ENCODE results near the gene OR4C3. TPM values are rescaled to one million over a fixed set of nuclear protein-coding genes. Genes with fewer than 3 reads are reported as not detected.

OR4C3 gene
- total and polyA plus RNA-seq, 9 of the 15 experiments (the other 6 are each of a cell fraction or from before 2014, with no cell fraction given): not detected

DNA sequence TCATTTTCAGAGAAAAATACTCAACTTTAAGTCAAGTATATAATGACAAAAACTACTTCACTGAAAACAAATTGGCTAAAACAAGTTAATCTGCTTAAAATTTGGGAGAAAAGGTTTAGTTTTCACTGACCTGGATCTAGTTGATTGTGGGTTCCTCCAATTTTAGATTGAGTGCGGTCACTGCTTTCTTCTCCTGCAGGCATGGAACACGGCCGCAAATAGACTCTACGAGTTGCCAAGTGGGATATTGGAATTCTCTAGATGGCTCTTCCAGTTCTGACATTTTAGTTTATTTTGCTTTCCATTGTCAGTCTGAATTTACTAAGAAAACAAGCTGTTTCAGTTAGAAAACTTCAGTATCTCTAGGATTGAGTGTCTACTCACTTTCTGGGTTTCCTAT is 29.3 kb downstream of the OR4C3 start:
- H3K4me3 ChIP-seq: no peak overlapping the region
- no peak overlapping the region for H2AFZ ChIP-seq (ENCODE audit: low read depth, low read length)
- FAIRE-seq (no peak), ATAC-seq (no peak), DNase-seq (ENCODE audit: extremely low read depth in 1 of 4, low spot score in 3 of 4) (no peak)
- POLR2A ChIA-PET: no interaction called here
- CTCF ChIA-PET (ENCODE audit: low intra/inter-chr PET ratio): no interaction called here
- no peak overlapping the region for H3K27ac ChIP-seq (ENCODE audit: extremely low read depth, low read depth, low read length)
- no peaks in the 10 kb centered on the region for H3K36me3 ChIP-seq (ENCODE audit: control insufficient read depth, insufficient read depth, low read length)
- no peaks in the 10 kb centered on the region for H3K9me1 ChIP-seq (ENCODE audit: control insufficient read depth, insufficient read depth, low read length)
- 7% methylated on average over 4 of the region's 4 CpGs for WGBS (ENCODE audit: insufficient coverage, low coverage, missing lambda C conversion rate)
- intact Hi-C loops (cut with micrococcal nuclease) (no loop called here), in situ Hi-C loops (cut with MboI) (no loop called here)
- H3K79me2 ChIP-seq (ENCODE audit: control insufficient read depth, insufficient read depth, low read length): no peaks in the 10 kb centered on the region
- no peak for TF ChIP-seq EWSR1 (IDR thresholded peaks at IDR 0.05; ENCODE audit: borderline replicate concordance, low read depth, partially characterized antibody)
- no peak for TF ChIP-seq ZBTB2 (IDR thresholded peaks at IDR 0.05)
- TF ChIP-seq ADNP (tag; IDR thresholded peaks at IDR 0.05): no peak
- TF ChIP-seq TEAD1 (CRISPR knock-in tag; IDR thresholded peaks at IDR 0.05): no peak
- TF ChIP-seq PCBP2 (IDR thresholded peaks at IDR 0.05; ENCODE audit: low read depth, low read length, poor library complexity, severe bottlenecking): no peak
- TF ChIP-seq MTA2 (IDR thresholded peaks at IDR 0.05; ENCODE audit: low read depth): no peak
- TF ChIP-seq NR2C2 (CRISPR knock-in tag; IDR thresholded peaks at IDR 0.05): no peak
- no peak for TF ChIP-seq NR2C2 (tag; IDR thresholded peaks at IDR 0.05)
- TF ChIP-seq ZNF75A (CRISPR knock-in tag; IDR thresholded peaks at IDR 0.05): no peak
- TF ChIP-seq EZH2 (IDR thresholded peaks at IDR 0.05; ENCODE audit: borderline replicate concordance, low read depth, low read length): no peak
- no peaks in the 10 kb centered on the region for H3K9me3 ChIP-seq (replicated peaks; ENCODE audit: control insufficient read depth, insufficient read depth, low read depth, low read length)
- H3K27me3 ChIP-seq (ENCODE audit: control insufficient read depth in 2 of 2, insufficient read depth in 2 of 2, low read length in 2 of 2): no peaks in the 10 kb centered on the region
- H4K20me1 ChIP-seq (replicated peaks; ENCODE audit: control insufficient read depth, insufficient read depth, low read length): no peaks in the 10 kb centered on the region
- no peak overlapping the region for H3K9ac ChIP-seq (ENCODE audit: insufficient read depth in 1 of 2, low read depth in 2 of 2, low read length in 2 of 2)
- no peaks in the 10 kb centered on the region for H3K4me1 ChIP-seq (replicated peaks in 1 of 2; ENCODE audit: control insufficient read depth in 2 of 2, insufficient read depth in 2 of 2, low read length in 2 of 2)
- no peak overlapping the region for H3K4me2 ChIP-seq (ENCODE audit: insufficient read depth, low read length)
- no TSS peak for BruUV-seq (replicated peaks)
